ENCODE results near the gene DUSP3.
A peak's percentile ranks its signal among the peaks of the same experiment; 100 is the strongest.

DUSP3 gene

GRCh38 chr17:43778337-43779144 is at the start of gene DUSP3:
Gene DUSP3, minus strand, starts transcription at chr17:43778977. Its CDS starts 53 bp downstream, at chr17:43778924.
- peaks cover 35% of the 10 kb centered on the region for H3K27me3 Mint-ChIP-seq
- DNase-seq (ENCODE audit: low spot score in 2 of 2) (peak; percentile 57 to 58), ATAC-seq (replicated peaks; ENCODE audit: extremely low read depth, poor library complexity, severe bottlenecking) (peak; percentile 97)
- no peak within 1 kb of the TSS for H3K27ac Mint-ChIP-seq (ENCODE audit: low read depth)
- H3K4me1 Mint-ChIP-seq = peaks cover 1% of the 10 kb centered on the region
- H3K36me3 Mint-ChIP-seq (ENCODE audit: insufficient read depth) = peaks cover 3% of the 10 kb centered on the region
- H3K4me3 Mint-ChIP-seq = peak within 1 kb of the TSS; percentile 81
- no peaks in the 10 kb centered on the region for H3K9me3 Mint-ChIP-seq

DNA sequence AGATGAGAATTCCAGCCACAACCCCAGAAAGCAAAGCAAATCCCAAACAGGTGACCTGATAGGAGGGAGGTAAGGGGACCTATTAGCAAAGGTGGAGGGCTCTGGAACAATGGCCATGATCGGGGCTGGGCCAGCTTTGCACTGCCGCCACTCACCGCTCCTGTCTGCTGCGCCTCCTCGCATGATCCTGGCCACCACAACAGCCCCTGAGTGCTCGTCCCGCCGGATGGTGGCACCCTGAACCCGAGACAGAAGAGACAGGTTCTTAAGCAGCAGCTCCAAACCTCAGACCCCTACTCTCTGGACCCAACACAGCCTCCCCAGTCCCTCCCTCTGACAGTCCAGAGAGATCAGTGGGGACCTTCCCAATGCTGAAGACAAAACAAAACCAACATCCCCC is 48.8 kb upstream of the DUSP3 start:
- H3K27me3 Mint-ChIP-seq = peaks cover 10% of the 10 kb centered on the region
- no peak overlapping the region for H3K4me3 Mint-ChIP-seq
- ATAC-seq (replicated peaks; ENCODE audit: extremely low read depth, poor library complexity, severe bottlenecking) = no peak
- H3K36me3 Mint-ChIP-seq (ENCODE audit: insufficient read depth) = no peaks in the 10 kb centered on the region
- H3K4me1 Mint-ChIP-seq = peaks cover 11% of the 10 kb centered on the region
- H3K27ac Mint-ChIP-seq (ENCODE audit: low read depth) = no peak overlapping the region
- DNase-seq (ENCODE audit: low spot score in 2 of 2) = no peak
- H3K9me3 Mint-ChIP-seq = no peaks in the 10 kb centered on the region

- Mint-ChIP-seq H3K9me3 (no peaks in the 10 kb centered on the region), H3K27ac (ENCODE audit: low read depth) (peak overlapping the region; percentile 35), H3K4me1 (peaks cover 6% of the 10 kb centered on the region), H3K27me3 (peaks cover 8% of the 10 kb centered on the region), H3K36me3 (ENCODE audit: insufficient read depth) (no peaks in the 10 kb centered on the region), H3K4me3 (no peak overlapping the region)
- no peak for DNase-seq (ENCODE audit: low spot score in 2 of 2)
- no peak for ATAC-seq (replicated peaks; ENCODE audit: extremely low read depth, poor library complexity, severe bottlenecking)
Measured at GRCh38 chr17:43826206-43826605, 47.4 kb upstream of the DUSP3 start.

GRCh38 chr17:43825567-43825966 is 46.8 kb upstream of the DUSP3 start:
- H3K27me3 Mint-ChIP-seq = peaks cover 2% of the 10 kb centered on the region
- peaks cover under 1% of the 10 kb centered on the region for H3K4me1 Mint-ChIP-seq
- ATAC-seq (replicated peaks; ENCODE audit: extremely low read depth, poor library complexity, severe bottlenecking) (no peak), DNase-seq (ENCODE audit: low spot score in 2 of 2) (no peak)
- no peak overlapping the region for H3K27ac Mint-ChIP-seq (ENCODE audit: low read depth)
- no peaks in the 10 kb centered on the region for H3K9me3 Mint-ChIP-seq
- peaks cover under 1% of the 10 kb centered on the region for H3K36me3 Mint-ChIP-seq (ENCODE audit: insufficient read depth)
- no peak overlapping the region for H3K4me3 Mint-ChIP-seq

DNA sequence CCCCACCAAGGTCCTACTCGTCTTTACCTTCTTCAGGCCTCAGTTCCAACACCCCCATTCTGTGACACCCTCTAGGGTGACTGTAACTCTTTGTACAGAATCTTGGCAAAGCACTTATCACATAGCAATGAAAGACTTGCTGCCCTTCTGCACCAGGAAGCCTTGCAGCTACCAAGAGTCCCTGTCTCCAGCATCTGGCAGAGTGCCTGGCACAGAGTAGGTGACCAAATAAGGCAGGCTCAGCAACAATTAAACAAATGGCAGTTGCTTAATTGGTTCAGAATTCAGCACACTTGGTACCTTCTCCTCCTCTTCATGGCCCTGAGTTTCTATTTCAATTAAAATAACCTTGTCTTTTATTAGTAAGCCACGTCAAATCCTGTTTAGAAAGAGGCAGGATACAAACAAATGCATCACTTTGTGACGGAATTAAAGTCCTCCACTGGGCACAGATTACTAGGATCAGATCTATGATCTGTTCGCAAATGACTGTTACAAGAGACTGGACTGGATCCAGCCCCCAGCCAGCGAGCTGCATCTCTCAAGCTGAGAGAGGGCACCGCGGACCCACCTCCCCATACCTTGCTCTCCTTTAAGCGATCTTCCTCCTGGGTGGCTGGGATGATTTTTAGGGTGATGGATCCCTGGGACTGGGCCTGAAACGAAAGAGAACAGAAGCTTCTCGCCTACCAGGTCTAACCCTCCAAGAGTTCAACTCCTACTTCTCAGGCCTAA is 44.7 kb upstream of the DUSP3 start:
- Mint-ChIP-seq H3K27ac (ENCODE audit: low read depth) (no peak overlapping the region), H3K9me3 (no peaks in the 10 kb centered on the region), H3K4me3 (no peak overlapping the region), H3K4me1 (no peaks in the 10 kb centered on the region), H3K27me3 (no peaks in the 10 kb centered on the region), H3K36me3 (ENCODE audit: insufficient read depth) (peaks cover 1% of the 10 kb centered on the region)
- DNase-seq (ENCODE audit: low spot score in 2 of 2) (no peak), ATAC-seq (replicated peaks; ENCODE audit: extremely low read depth, poor library complexity, severe bottlenecking) (no peak)

GRCh38 chr17:43822570-43823190 is 43.9 kb upstream of the DUSP3 start:
- ATAC-seq (replicated peaks; ENCODE audit: extremely low read depth, poor library complexity, severe bottlenecking) (no peak), DNase-seq (ENCODE audit: low spot score in 2 of 2) (no peak)
- H3K36me3 Mint-ChIP-seq (ENCODE audit: insufficient read depth) = peaks cover 1% of the 10 kb centered on the region
- H3K27me3 Mint-ChIP-seq = no peaks in the 10 kb centered on the region
- no peak overlapping the region for H3K4me3 Mint-ChIP-seq
- no peak overlapping the region for H3K27ac Mint-ChIP-seq (ENCODE audit: low read depth)
- H3K4me1 Mint-ChIP-seq = no peaks in the 10 kb centered on the region
- no peaks in the 10 kb centered on the region for H3K9me3 Mint-ChIP-seq

DNA sequence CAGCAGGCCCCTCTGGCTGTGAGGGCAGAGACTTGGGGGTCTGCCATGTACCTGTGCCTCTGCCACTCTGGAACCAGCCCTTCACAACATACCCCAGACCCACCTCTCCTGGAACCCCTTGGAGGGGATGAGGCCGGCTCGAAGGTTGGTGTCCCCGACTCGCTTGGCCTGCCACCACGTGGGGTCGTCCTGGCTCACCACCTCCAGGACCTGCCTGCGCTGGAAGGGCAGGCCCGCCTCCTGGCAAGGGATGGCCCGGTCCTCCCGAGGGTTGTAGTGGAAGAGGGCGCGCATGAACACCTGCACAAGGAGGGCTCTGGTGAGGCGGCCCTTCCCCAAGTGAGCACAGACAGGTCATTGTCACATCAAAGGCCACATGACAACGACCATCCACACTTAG is 42.0 kb upstream of the DUSP3 start:
- ATAC-seq (replicated peaks; ENCODE audit: extremely low read depth, poor library complexity, severe bottlenecking) (no peak), DNase-seq (ENCODE audit: low spot score in 2 of 2) (no peak)
- Mint-ChIP-seq H3K27me3 (no peaks in the 10 kb centered on the region), H3K4me3 (no peak overlapping the region), H3K9me3 (no peaks in the 10 kb centered on the region), H3K27ac (ENCODE audit: low read depth) (no peak overlapping the region), H3K4me1 (no peaks in the 10 kb centered on the region), H3K36me3 (ENCODE audit: insufficient read depth) (peaks cover 1% of the 10 kb centered on the region)

DNA sequence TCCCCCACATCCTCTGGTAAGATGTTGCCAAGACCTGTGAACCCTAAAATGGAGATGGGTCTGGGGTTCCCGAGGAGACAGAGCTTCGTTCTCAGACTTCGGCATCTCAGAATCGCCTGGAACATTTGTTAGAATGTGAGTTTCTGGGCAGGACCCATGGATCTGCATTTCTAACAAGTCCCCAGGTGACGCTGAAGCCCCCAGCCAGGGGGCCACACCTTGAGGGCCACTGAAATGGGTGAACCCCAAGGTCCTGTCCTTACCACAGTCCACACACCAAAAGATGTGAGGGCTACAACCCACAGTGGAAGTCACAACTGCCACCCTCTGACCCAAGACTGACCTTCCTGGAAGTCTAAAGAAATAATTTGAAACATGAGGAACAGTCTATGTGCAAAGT is 40.2 kb upstream of the DUSP3 start:
- Mint-ChIP-seq H3K27ac (ENCODE audit: low read depth) (no peak overlapping the region), H3K36me3 (ENCODE audit: insufficient read depth) (peaks cover 1% of the 10 kb centered on the region), H3K9me3 (no peaks in the 10 kb centered on the region), H3K4me1 (no peaks in the 10 kb centered on the region), H3K27me3 (no peaks in the 10 kb centered on the region), H3K4me3 (no peak overlapping the region)
- DNase-seq (ENCODE audit: low spot score in 2 of 2) (no peak), ATAC-seq (replicated peaks; ENCODE audit: extremely low read depth, poor library complexity, severe bottlenecking) (no peak)

GRCh38 chr17:43817826-43818225 is 39.0 kb upstream of the DUSP3 start:
- Mint-ChIP-seq H3K9me3 (no peaks in the 10 kb centered on the region), H3K27me3 (peaks cover 8% of the 10 kb centered on the region), H3K4me1 (no peaks in the 10 kb centered on the region), H3K36me3 (ENCODE audit: insufficient read depth) (peaks cover 1% of the 10 kb centered on the region), H3K27ac (ENCODE audit: low read depth) (no peak overlapping the region), H3K4me3 (no peak overlapping the region)
- ATAC-seq (replicated peaks; ENCODE audit: extremely low read depth, poor library complexity, severe bottlenecking) (no peak), DNase-seq (ENCODE audit: low spot score in 2 of 2) (no peak)

DNA sequence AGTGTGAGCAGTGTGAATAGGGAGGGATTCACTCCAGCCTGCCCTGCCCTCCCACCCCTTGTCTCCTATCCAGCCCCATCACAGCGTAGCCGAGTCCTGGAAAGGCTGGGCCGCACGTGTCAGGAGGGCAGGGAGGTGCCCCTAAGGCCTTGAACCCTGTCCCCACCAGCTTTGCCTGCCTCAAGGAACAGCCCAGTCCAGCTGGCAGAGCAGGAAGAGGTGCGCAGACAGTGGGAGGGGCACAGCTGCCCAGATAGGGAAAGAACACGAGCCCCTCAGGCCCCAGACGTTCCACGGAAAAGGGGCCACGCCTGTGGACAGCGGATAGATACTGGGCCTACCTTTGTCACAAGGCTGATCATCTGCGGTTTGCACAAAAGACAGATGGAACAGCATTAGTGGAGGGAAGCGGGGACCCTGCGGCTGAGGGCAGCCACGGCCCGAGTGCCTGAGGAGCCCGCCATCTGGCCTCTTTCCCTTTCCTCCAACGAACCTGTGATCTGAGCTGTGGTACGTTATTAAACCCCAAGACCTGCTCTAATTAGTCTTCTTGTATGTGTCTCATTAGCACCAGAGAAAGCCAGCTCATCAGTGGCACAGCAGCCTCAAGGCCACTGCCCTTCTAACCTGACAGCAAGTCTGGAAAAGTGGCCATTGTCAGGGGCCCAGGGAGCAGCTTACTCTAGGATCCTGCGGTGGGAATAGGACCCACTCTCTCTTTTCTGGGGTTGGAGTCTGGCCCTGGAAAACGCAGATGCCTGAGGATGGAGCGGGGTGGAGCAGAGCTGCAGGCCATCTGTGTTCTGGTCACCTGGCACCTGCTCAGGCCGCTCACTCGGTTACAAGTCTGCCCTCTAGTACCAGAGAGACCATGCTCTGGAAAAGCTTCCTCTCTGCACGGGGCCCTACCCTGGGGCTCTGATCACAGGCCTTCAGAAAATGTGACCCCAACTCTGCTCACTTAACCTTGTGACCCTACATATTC is 37.9 kb upstream of the DUSP3 start:
- Mint-ChIP-seq H3K36me3 (ENCODE audit: insufficient read depth) (peaks cover 1% of the 10 kb centered on the region), H3K4me3 (no peak overlapping the region), H3K27me3 (peaks cover 19% of the 10 kb centered on the region), H3K9me3 (no peaks in the 10 kb centered on the region), H3K27ac (ENCODE audit: low read depth) (peak overlapping the region; percentile 22), H3K4me1 (no peaks in the 10 kb centered on the region)
- DNase-seq (ENCODE audit: low spot score in 2 of 2) = no peak
- no peak for ATAC-seq (replicated peaks; ENCODE audit: extremely low read depth, poor library complexity, severe bottlenecking)

- Mint-ChIP-seq H3K9me3 (no peaks in the 10 kb centered on the region), H3K4me3 (no peak overlapping the region), H3K4me1 (no peaks in the 10 kb centered on the region), H3K36me3 (ENCODE audit: insufficient read depth) (no peaks in the 10 kb centered on the region), H3K27ac (ENCODE audit: low read depth) (no peak overlapping the region), H3K27me3 (peaks cover 33% of the 10 kb centered on the region)
- no peak for ATAC-seq (replicated peaks; ENCODE audit: extremely low read depth, poor library complexity, severe bottlenecking)
- no peak for DNase-seq (ENCODE audit: low spot score in 2 of 2)
Measured at GRCh38 chr17:43814714-43815113, 35.9 kb upstream of the DUSP3 start.

- Mint-ChIP-seq H3K36me3 (ENCODE audit: insufficient read depth) (no peaks in the 10 kb centered on the region), H3K4me1 (no peaks in the 10 kb centered on the region), H3K9me3 (no peaks in the 10 kb centered on the region), H3K27ac (ENCODE audit: low read depth) (no peak overlapping the region), H3K27me3 (peaks cover 33% of the 10 kb centered on the region), H3K4me3 (no peak overlapping the region)
- no peak for ATAC-seq (replicated peaks; ENCODE audit: extremely low read depth, poor library complexity, severe bottlenecking)
- no peak for DNase-seq (ENCODE audit: low spot score in 2 of 2)
Measured at GRCh38 chr17:43814026-43814425, 35.2 kb upstream of the DUSP3 start.

Measured in central memory CD8-positive, alpha-beta T cell (primary cell).